DMS153 treated with DMSO at 0.1 percent for 48 hours (cell line): ENCODE data around the gene IRX6.

Source experiments
- DNase-seq: peaks from one replicate; lab custom pipeline; 2025; ENCODE audit not compliant: unreplicated experiment; lab: John Stamatoyannopoulos, UW

The IRX6 gene

GRCh38 chr16:55364811-55365210, 40.8 kb downstream of the IRX6 start:
- DNase-seq: no peak

GRCh38 chr16:55367301-55367811, 43.4 kb downstream of the IRX6 start:
- DNase-seq: no peak

- DNase-seq: no peak
These were observed 44.0 kb downstream of the IRX6 start for GRCh38 chr16:55367866-55368603.

- DNase-seq: no peak
These were observed 45.1 kb downstream of the IRX6 start for GRCh38 chr16:55369151-55369550.

- DNase-seq: peak; percentile 42
These were observed 46.9 kb downstream of the IRX6 start for GRCh38 chr16:55370762-55371482.

GRCh38 chr16:55372792-55373488, 48.9 kb downstream of the IRX6 start:
- DNase-seq: no peak

- no peak for DNase-seq
These were observed 49.5 kb downstream of the IRX6 start for GRCh38 chr16:55373489-55373832.

- DNase-seq: no peak
These were observed 52.0 kb downstream of the IRX6 start for GRCh38 chr16:55376045-55376444.

GRCh38 chr16:55376567-55377167, 52.7 kb downstream of the IRX6 start:
- no peak for DNase-seq

GRCh38 chr16:55377840-55378239, 53.8 kb downstream of the IRX6 start:
- DNase-seq: no peak

GRCh38 chr16:55378616-55379015, 54.6 kb downstream of the IRX6 start:
- no peak for DNase-seq

- no peak for DNase-seq
These were observed 55.4 kb downstream of the IRX6 start for GRCh38 chr16:55379371-55379770.

GRCh38 chr16:55379876-55380390, 55.9 kb downstream of the IRX6 start:
- no peak for DNase-seq
